GM19395 (cell line): ENCODE measurements around the gene RIPOR3.

Experiments used
- ATAC-seq: cut with Tn5 transposase; IDR thresholded peaks from one replicate; pipeline ENCODE4 v1.9.1; 2021; ENCODE audit warnings: mild to moderate bottlenecking, moderate library complexity; ENCODE audit not compliant: unreplicated experiment

RIPOR3 gene

GRCh38 chr20:50536333-50536732 lies 155.0 kb downstream of the RIPOR3 start:
- ATAC-seq, result no peak
